Activated CD8-positive, alpha-beta T cell treated with anti-CD3 and anti-CD28 coated beads for 36 hours (primary cell): ENCODE data around the gene SLC7A1. TPM values are rescaled to one million over a fixed set of nuclear protein-coding genes. Genes with fewer than 3 reads are reported as not detected.

Source experiments
- ATAC-seq: fragments of 200-7000 bp; cut with Tn5 transposase; one replicate; pipeline ENCODE4 v1.10.0; 2021; ENCODE audit warnings: mild to moderate bottlenecking, moderate library complexity
- CTCF ChIA-PET: fragments of 350-600 bp; sonication (Branson Sonifier 250); formaldehyde crosslinking; loops from one replicate; lab custom pipeline; 2021; ENCODE audit warnings: antibody characterized with exemption; lab: Charles Lee
- POLR2A ChIA-PET: fragments of 350-600 bp; sonication (Branson Sonifier 250); formaldehyde crosslinking; loops from one replicate; lab custom pipeline; 2021; ENCODE audit warnings: antibody characterized with exemption; lab: Charles Lee
- DNase-seq: peaks from one replicate; pipeline ENCODE4 v3.0.0-alpha.2; 2020
- H3K27ac Mint-ChIP-seq: one replicate; pipeline ENCODE4 v1.8.0; 2021; ENCODE audit warnings: mild to moderate bottlenecking, mixed read lengths
- H3K27me3 Mint-ChIP-seq: one replicate; pipeline ENCODE4 v1.8.0; 2021; ENCODE audit warnings: mixed read lengths
- H3K36me3 Mint-ChIP-seq: one replicate; pipeline ENCODE4 v1.8.0; 2021; ENCODE audit warnings: low read depth, mixed read lengths
- H3K4me1 Mint-ChIP-seq: one replicate; pipeline ENCODE4 v1.8.0; 2021; ENCODE audit warnings: low read depth, mixed read lengths
- H3K4me3 Mint-ChIP-seq: one replicate; pipeline ENCODE4 v1.8.0; 2021; ENCODE audit warnings: mild to moderate bottlenecking, moderate library complexity, mixed read lengths
- H3K9me3 Mint-ChIP-seq: one replicate; pipeline ENCODE4 v1.8.0; 2021; ENCODE audit warnings: mixed read lengths
- intact Hi-C: fragments of 100-400 bp; cut with micrococcal nuclease; formaldehyde crosslinking; loops from one replicate; pipeline ENCODE4 v1.10.0; 2022
- total RNA-seq, 2 experiments: library from RNA; stranded (reverse); gene quantifications; one replicate each; pipeline ENCODE4 v1.2.3, GENCODE V29; 2021
- TF ChIP-seq, protein P1 (sequence below): fragments of 200-600 bp; IDR thresholded peaks from one replicate; pipeline ENCODE4 v1.8.0; 2022; ENCODE audit warnings: antibody characterized with exemption, mild to moderate bottlenecking

The SLC7A1 gene
- total RNA-seq, 2 experiments from 2014 or later: 119 to 124 TPM

DNA sequence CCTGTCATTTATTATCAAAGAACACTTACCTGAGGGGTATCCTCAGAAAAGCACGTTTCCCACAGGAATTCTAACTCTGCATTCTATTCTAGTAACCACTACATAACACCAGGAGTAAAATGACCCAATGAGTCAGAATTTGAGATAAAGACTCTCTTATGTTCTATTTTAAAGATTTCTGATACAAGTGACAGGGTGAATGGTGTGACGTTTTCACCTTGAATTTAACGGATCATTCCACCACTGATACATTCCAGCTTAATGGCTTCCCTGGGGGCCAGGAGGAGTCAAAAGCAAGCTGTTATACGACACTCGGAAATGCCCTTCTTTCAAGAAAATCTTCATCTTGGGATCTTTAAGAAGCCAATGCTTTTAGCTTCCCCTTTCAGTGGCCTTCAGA, 55.2 kb downstream of the SLC7A1 start:
- Mint-ChIP-seq H3K27ac (no peak overlapping the region), H3K9me3 (no peaks in the 10 kb centered on the region), H3K4me3 (no peak overlapping the region), H3K4me1 (peaks cover 43% of the 10 kb centered on the region), H3K36me3 (peaks cover 44% of the 10 kb centered on the region), H3K27me3 (no peaks in the 10 kb centered on the region)
- TF ChIP-seq, protein P1, sequence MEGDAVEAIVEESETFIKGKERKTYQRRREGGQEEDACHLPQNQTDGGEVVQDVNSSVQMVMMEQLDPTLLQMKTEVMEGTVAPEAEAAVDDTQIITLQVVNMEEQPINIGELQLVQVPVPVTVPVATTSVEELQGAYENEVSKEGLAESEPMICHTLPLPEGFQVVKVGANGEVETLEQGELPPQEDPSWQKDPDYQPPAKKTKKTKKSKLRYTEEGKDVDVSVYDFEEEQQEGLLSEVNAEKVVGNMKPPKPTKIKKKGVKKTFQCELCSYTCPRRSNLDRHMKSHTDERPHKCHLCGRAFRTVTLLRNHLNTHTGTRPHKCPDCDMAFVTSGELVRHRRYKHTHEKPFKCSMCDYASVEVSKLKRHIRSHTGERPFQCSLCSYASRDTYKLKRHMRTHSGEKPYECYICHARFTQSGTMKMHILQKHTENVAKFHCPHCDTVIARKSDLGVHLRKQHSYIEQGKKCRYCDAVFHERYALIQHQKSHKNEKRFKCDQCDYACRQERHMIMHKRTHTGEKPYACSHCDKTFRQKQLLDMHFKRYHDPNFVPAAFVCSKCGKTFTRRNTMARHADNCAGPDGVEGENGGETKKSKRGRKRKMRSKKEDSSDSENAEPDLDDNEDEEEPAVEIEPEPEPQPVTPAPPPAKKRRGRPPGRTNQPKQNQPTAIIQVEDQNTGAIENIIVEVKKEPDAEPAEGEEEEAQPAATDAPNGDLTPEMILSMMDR: no peak
- ChIA-PET POLR2A (no interaction called here), CTCF (no interaction called here)
- ATAC-seq (no peak), DNase-seq (no peak)
- intact Hi-C loops: no loop called here

DNA sequence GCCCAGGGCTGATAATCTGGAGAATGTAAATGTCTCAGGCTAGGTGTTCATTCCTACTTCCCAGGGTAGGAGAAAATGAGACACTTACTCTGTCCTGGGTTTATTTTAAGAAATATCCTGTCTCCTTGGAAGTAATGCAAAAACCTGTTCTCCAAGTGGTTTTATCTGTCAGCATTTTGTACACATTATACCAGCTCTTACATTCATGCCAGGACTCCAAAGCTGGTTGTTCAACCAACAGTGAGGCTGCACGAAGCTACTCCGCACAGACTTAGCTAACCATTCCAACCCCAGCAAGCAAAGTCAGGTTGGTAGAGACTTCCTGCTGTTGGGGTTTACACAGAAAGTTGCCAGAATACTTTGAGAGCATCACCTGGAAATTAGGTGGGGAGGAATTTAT, 55.6 kb downstream of the SLC7A1 start:
- ChIA-PET CTCF (no interaction called here), POLR2A (no interaction called here)
- Mint-ChIP-seq H3K27me3 (no peaks in the 10 kb centered on the region), H3K4me3 (no peak overlapping the region), H3K27ac (no peak overlapping the region), H3K36me3 (peaks cover 41% of the 10 kb centered on the region), H3K4me1 (peaks cover 40% of the 10 kb centered on the region), H3K9me3 (no peaks in the 10 kb centered on the region)
- no peak for DNase-seq
- ATAC-seq: no peak
- TF ChIP-seq, protein P1: no peak
- intact Hi-C loops: no loop called here

DNA sequence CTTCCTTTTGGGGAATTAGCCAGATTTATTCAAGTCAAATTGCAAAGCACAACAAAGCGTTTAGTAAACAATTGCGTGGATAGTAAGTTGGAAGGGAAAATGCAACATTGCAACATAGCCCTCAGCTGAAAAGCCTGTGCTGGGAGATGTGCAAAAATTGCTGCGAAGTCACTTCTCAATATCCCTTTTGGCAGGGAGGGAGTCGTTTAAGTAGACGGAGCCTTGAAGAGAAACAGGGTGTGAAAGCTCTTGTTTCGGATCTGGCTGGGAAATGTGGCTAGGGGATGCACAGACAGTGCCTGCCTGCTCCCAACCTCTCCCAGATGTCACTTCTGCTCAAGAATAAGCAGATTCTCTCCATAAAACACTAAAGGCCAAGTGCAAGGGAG, 56.8 kb downstream of the SLC7A1 start:
- CTCF ChIA-PET: no interaction called here
- H3K4me3 Mint-ChIP-seq: no peak overlapping the region
- no peaks in the 10 kb centered on the region for H3K9me3 Mint-ChIP-seq
- intact Hi-C loops: no loop called here
- no peaks in the 10 kb centered on the region for H3K27me3 Mint-ChIP-seq
- DNase-seq (no peak), ATAC-seq (no peak)
- peaks cover 29% of the 10 kb centered on the region for H3K4me1 Mint-ChIP-seq
- H3K36me3 Mint-ChIP-seq: peaks cover 49% of the 10 kb centered on the region
- H3K27ac Mint-ChIP-seq: no peak overlapping the region
- TF ChIP-seq, protein P1: no peak
- POLR2A ChIA-PET: no interaction called here

DNA sequence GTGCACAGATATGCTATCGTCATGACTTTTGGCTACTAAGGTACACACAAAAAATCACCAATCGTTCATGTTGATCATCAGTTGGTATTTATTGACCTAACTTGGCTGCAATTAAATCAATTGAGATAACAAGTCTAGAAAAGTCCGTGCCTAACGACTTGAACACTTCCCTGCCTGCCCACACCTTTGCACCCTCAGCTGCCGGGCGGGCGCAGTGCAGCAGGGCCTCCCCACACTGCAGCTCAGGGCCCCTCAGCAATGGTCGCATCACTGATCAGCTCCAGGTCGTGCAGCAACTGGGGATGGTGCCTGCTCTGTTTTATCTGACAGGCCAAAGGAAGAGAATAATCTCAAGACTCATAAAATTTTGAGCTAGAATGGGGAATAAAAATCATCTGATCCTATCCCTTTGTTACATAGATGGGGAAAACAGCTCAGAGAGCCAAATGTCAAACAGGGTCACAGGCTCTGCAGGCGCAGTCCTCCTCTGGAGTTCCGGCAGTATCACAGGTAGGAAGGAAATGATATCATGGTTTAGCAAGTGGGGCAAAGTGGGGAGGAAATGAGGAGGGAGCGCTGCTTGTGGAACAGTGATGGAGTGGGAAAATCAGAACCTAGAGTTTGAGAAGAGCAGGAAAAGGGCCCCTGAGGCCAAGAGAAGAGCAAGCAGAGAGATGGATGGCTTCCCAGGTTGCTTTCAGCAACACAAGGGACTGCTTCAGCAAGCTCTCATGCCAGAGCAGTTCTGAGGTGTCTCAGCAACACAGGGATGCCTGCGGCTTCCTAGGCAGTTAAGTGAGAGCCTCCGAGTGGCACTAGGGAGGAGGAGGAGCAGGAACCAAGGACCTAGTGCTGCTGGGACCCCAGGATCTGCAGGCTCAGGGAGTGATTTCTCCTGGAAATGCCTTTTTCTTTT, 57.5 kb downstream of the SLC7A1 start:
- TF ChIP-seq, protein P1: no peak
- no peak overlapping the region for H3K4me3 Mint-ChIP-seq
- H3K36me3 Mint-ChIP-seq: peaks cover 50% of the 10 kb centered on the region
- ChIA-PET POLR2A (interaction anchor here (0.7 kb wide), 1 partner anchor 53 kb away, joined by 3 read pairs; no protein-coding TSS in a partner anchor), CTCF (interaction anchor here (1.0 kb wide), 1 partner anchor 82 kb away, joined by 3 read pairs; no protein-coding TSS in a partner anchor)
- no peaks in the 10 kb centered on the region for H3K27me3 Mint-ChIP-seq
- ATAC-seq: no peak
- intact Hi-C loops: no loop called here
- no peak overlapping the region for H3K27ac Mint-ChIP-seq
- H3K9me3 Mint-ChIP-seq: no peaks in the 10 kb centered on the region
- DNase-seq: no peak
- peaks cover 23% of the 10 kb centered on the region for H3K4me1 Mint-ChIP-seq

DNA sequence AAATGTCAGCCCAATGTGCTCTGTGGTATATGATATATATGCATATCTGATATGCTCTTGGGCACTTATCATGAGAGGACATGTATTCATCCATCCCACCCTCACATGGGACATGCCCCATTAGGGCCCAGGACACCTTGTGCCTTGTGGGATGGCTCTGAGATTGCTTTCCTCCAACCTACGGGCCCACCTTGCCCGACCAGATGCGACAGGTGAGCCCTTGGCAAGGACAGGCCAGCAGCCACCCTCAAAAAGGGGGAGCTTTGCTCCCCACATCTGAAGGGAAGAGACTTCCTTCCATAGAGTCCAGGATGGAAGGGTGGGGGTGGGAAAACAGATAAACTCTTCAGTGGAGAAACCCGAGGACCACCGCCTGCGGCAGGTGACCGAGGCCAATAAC, 58.6 kb downstream of the SLC7A1 start:
- intact Hi-C loops: no loop called here
- H3K4me3 Mint-ChIP-seq: no peak overlapping the region
- no peak for ATAC-seq
- H3K36me3 Mint-ChIP-seq: peaks cover 51% of the 10 kb centered on the region
- ChIA-PET POLR2A (interaction anchor here (0.7 kb wide), 1 partner anchor 51 kb away, joined by 3 read pairs; no protein-coding TSS in a partner anchor), CTCF (interaction anchor here (1.0 kb wide), 1 partner anchor 81 kb away, joined by 3 read pairs; no protein-coding TSS in a partner anchor)
- no peak overlapping the region for H3K27ac Mint-ChIP-seq
- no peaks in the 10 kb centered on the region for H3K9me3 Mint-ChIP-seq
- TF ChIP-seq, protein P1: no peak
- H3K27me3 Mint-ChIP-seq: no peaks in the 10 kb centered on the region
- H3K4me1 Mint-ChIP-seq: peaks cover 17% of the 10 kb centered on the region
- DNase-seq: no peak
